Activated T-helper 17 cell treated with anti-CD3 and anti-CD28 coated beads, Interleukin-2, amount 50 U/mL, for 72 hours (primary cell): ENCODE data around the gene TP53RK. TPM values are rescaled to one million over a fixed set of nuclear protein-coding genes. Genes with fewer than 3 reads are reported as not detected.
A peak's percentile ranks its signal among the peaks of the same experiment; 100 is the strongest.

ENCODE experiments used
- ATAC-seq: fragments of 150-1000 bp; cut with Tn5 transposase; replicated peaks from 2 replicates; pipeline ENCODE4 v1.10.0; 2021; ENCODE audit warnings: mild to moderate bottlenecking, moderate library complexity
- H3K27ac Mint-ChIP-seq: one replicate; pipeline ENCODE4 v1.8.0; 2022; ENCODE audit warnings: mixed read lengths
- H3K27me3 Mint-ChIP-seq: one replicate; pipeline ENCODE4 v1.8.0; 2022; ENCODE audit warnings: mixed read lengths
- H3K36me3 Mint-ChIP-seq: one replicate; pipeline ENCODE4 v1.8.0; 2022; ENCODE audit warnings: low read depth, mild to moderate bottlenecking, mixed read lengths
- H3K4me1 Mint-ChIP-seq: one replicate; pipeline ENCODE4 v1.8.0; 2022; ENCODE audit warnings: mixed read lengths
- H3K4me3 Mint-ChIP-seq: one replicate; pipeline ENCODE4 v1.8.0; 2022; ENCODE audit warnings: mild to moderate bottlenecking, mixed read lengths
- H3K9me3 Mint-ChIP-seq: one replicate; pipeline ENCODE4 v1.8.0; 2022; ENCODE audit warnings: mixed read lengths
- total RNA-seq, 2 donors: library from RNA; stranded (reverse); gene quantifications; one replicate each; pipeline ENCODE4 v1.2.3, GENCODE V29; 2022

Gene TP53RK
- total RNA-seq, 2 donors from 2014 or later: 11.9 to 16.7 TPM

DNA sequence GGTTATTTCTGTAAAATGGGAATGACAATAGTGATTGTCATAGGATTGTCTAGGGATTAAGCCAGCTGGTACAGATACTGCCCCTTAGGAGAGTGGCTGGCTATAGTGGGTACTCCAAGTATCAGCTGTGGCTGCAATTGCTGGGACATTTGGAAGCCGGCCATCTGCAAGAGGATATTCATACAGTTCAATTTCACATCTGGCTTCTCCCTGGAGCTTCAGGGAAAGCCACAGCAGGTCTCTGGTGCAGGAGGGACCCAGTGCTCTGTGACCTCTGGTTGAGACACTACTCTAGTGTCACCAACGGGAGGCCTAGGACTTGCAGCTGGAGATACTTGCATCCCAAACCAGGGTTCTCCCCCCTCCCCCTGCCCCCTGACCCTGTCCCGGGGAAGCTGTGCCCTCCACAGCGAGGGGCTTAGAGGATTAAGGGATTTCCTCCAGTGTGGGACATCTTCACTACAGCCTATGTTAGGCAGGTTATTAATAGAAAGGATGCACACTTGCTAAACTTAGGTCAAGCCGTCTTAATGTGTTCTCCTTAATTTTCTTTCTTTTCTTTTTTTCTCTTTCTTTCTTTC, 22.9 kb upstream of the TP53RK start:
- H3K4me3 Mint-ChIP-seq: no peak overlapping the region
- H3K9me3 Mint-ChIP-seq: no peaks in the 10 kb centered on the region
- ATAC-seq: no peak

DNA sequence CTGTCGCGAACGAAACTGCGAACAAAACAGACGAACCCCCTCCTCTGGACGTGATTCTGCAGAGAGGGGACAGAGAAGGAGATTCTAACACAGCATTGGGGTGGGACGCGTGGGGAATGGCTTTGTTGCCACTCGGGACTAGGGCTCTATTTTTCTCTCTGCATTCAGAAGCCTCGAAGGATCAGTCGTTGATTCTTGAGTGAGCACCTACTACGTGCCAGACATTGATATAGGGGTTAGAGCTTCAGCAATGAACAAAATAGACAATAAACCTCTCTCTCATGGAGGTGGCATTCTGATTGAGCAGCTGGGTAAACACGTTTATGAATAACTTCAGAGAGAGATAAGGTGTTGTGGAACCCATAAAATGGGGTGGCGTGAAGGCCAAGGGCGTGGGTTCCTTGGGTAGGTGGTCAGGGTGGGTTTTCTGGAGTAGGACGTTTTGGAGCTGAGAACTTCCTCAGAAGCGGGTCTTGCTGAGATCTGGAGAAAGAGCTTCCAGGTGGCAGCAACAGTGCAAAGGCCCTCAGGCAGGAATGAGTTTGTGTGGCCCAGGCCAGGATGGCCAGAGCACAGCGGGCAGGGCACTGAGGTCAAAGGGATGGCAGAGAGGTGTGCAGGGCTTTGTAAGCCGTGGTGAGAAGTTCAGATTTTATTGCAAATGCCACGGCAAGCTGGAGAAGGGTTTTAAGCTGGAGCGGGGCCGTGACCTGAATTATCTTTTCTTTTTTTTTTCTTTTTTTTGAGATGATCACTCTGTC, 21.1 kb upstream of the TP53RK start:
- no peak for ATAC-seq
- Mint-ChIP-seq H3K4me1 (peaks cover 12% of the 10 kb centered on the region), H3K9me3 (no peaks in the 10 kb centered on the region), H3K36me3 (no peaks in the 10 kb centered on the region), H3K4me3 (peak overlapping the region; percentile 45), H3K27ac (no peak overlapping the region), H3K27me3 (peaks cover 60% of the 10 kb centered on the region)

More for the DNA sequence above, 22.9 kb upstream of the TP53RK start:
- H3K27ac Mint-ChIP-seq: no peak overlapping the region
- H3K27me3 Mint-ChIP-seq: peaks cover 58% of the 10 kb centered on the region
- no peaks in the 10 kb centered on the region for H3K36me3 Mint-ChIP-seq
- H3K4me1 Mint-ChIP-seq: peaks cover 12% of the 10 kb centered on the region

DNA sequence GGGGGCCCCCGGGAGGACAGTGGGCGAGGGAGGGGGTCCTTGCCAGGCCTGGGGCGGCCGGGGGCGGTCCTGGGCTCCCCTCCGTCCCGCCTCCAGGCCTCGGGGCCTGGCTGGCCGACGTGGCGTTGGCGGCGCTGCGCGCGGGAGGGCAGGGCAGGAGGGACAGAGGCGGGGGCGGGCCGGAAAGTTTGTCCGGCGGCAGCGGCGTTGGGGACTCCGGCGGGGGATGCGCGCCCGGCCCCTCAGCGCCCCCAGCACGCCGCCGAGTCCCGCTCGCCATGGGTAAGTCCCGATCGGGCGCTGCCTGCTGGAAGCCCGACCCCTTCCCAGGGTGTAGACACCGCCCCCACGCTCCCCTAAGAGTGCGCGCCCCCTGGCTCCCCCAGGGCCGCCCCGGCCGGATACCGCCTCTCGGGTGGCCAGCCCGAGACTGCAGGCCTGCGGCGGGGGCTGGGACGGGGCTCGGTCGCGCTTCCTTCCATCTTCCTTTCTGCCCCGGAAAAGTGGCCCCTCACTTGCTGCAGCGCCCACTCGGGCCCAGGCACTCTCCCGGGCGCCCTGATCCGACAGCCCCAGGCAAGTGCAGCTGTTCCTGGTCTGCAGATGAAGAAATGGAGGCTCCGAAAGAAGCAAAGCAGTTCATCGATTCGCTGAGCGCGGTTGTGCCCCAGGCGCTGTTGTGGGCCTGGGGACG, 20.4 kb upstream of the TP53RK start, which contains the start of gene SLC2A10:
TSS of gene SLC2A10 (plus strand) at position 191 of the 694 bp plus-strand sequence. CDS start at position 279, 88 bp downstream.
- no peak for ATAC-seq
- Mint-ChIP-seq H3K27me3 (peaks cover 55% of the 10 kb centered on the region), H3K4me1 (peaks cover 12% of the 10 kb centered on the region)

DNA sequence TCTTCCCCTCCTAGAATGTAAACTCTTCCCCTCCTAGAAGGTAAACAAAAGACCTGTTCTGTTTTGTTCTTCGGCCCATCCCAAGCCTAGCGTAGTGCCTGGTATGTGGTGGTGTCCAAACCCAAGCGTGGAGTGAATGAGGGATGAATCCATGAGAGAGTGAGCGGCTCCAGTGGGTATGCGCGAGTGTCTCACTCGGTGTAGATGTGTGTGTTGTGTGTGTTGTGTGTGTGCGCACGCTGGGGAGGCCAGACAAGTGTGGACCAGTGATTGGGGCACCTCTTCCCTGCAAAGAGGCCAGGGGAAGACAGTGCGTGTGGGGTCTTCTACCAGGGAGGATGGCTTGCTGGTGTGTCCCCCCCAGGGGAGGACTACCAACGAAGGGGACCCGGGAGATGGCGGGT, 19.8 kb upstream of the TP53RK start:
- Mint-ChIP-seq H3K4me1 (peaks cover 12% of the 10 kb centered on the region), H3K36me3 (no peaks in the 10 kb centered on the region), H3K9me3 (no peaks in the 10 kb centered on the region), H3K4me3 (no peak overlapping the region), H3K27me3 (peaks cover 53% of the 10 kb centered on the region), H3K27ac (no peak overlapping the region)
- no peak for ATAC-seq

More for the DNA sequence above, 20.4 kb upstream of the TP53RK start, which contains the start of gene SLC2A10:
- H3K36me3 Mint-ChIP-seq: no peaks in the 10 kb centered on the region
- peak within 1 kb of the TSS; percentile 45 for H3K4me3 Mint-ChIP-seq
- H3K27ac Mint-ChIP-seq: no peak within 1 kb of the TSS
- no peaks in the 10 kb centered on the region for H3K9me3 Mint-ChIP-seq

DNA sequence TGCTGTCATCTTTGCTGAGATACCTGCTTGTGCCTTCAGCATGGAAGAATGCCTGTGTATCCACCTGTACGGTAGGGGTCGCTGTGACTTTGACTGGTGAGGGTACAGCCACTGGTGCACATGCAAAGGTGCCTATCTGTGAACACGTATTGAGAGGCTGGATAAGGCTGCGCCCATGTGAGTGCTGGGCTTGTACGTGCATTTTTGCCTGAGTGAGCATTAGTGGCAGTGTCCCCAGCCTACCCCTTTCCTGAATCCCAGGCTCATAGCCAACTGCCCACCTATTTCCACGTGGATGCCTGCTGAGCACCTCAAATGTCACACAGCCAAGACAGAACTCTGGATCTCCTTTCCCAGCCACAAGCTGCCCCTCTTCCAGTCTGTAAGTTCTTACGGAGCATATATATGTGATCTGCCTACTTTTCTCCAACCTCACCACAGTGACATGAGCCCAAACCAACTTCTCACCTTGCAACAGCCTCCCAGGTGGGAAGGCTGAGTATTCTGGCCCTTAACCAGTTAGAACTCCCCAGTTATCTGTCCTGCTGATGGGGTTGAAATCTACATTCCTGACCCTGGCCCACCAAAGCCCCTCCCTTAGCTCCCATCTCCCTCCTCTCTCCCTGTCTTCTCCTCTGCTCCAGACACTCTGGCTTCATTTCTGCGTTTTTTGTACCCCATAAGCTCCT, 19.1 kb upstream of the TP53RK start:
- H3K27me3 Mint-ChIP-seq: peaks cover 54% of the 10 kb centered on the region
- no peak for ATAC-seq
- H3K27ac Mint-ChIP-seq: no peak overlapping the region
- H3K9me3 Mint-ChIP-seq: no peaks in the 10 kb centered on the region
- no peaks in the 10 kb centered on the region for H3K36me3 Mint-ChIP-seq
- H3K4me3 Mint-ChIP-seq: no peak overlapping the region
- H3K4me1 Mint-ChIP-seq: peaks cover 12% of the 10 kb centered on the region

DNA sequence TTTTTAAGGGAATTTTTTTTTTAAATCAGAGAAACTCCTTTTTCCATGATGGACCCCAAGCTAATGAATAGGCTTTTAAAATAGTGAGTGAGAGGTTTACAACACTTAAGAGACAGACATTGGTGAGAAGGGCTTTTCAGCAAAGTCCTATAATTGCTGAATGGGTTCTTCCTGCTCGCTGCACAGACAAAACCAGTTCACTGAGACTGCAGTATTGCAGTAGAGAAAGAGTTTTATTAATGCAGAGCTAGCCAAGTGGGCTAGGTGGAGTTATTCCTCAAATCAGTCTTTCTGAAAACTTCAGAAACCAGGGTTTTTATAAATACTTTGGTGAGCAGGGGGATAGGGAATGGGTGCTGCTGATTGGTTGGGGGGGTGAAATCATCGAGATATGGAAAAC, 17.0 kb upstream of the TP53RK start:
- Mint-ChIP-seq H3K4me3 (no peak overlapping the region), H3K27me3 (peaks cover 45% of the 10 kb centered on the region), H3K36me3 (no peaks in the 10 kb centered on the region), H3K4me1 (peaks cover 12% of the 10 kb centered on the region), H3K9me3 (no peaks in the 10 kb centered on the region), H3K27ac (no peak overlapping the region)
- no peak for ATAC-seq

DNA sequence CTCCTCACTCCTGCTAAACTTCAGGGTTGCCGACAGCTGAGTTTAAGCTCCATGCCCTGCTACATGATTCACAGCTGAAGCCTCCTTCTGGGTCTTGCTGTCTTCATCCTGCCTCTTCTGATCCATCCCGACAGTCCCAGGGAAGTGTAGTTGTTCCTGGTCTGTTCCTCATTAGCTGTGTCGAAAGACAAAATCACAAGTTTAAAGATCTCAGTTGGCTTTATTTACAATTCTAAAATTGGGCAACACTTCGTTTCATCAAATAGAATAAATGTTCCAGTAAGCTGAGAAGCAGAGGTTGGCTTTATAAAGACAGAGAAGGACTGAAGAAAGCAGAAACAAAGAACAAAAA, 16.1 kb upstream of the TP53RK start:
- Mint-ChIP-seq H3K27me3 (peaks cover 41% of the 10 kb centered on the region), H3K36me3 (no peaks in the 10 kb centered on the region), H3K4me1 (peaks cover 11% of the 10 kb centered on the region), H3K4me3 (no peak overlapping the region), H3K27ac (no peak overlapping the region), H3K9me3 (no peaks in the 10 kb centered on the region)
- ATAC-seq: no peak

DNA sequence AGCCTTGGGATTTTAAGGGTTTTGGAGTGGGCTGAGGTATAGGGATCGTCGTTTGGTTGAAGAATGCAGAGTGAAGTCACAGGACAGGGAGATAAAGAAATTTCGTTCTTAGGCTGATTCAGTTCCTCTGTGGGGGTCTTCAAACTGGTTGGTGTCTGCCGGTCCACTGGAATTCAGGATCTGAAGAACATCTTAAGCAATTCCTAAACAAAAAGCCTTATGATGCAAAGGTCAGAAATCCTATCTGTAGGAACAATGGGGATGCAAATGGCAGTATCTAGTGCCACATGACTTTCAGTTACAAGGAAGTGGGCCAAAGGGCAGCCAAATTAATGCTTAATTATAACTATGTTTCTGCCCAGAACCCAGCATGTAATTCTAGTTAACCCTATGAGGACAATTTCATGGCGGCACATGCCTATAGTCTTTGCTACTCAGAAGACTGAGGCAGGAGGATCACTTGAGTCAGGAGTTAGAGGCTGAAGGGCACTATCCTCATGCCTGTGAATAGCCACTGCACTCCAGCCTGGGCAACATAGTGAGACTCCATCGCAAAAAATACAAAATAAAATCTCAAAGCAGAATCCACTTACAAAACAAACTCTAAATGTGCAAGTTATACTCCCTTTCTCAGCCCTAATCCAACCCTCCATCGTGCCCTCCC, 15.6 kb upstream of the TP53RK start:
- Mint-ChIP-seq H3K4me1 (peaks cover 6% of the 10 kb centered on the region), H3K36me3 (no peaks in the 10 kb centered on the region), H3K9me3 (no peaks in the 10 kb centered on the region), H3K4me3 (no peak overlapping the region), H3K27ac (no peak overlapping the region), H3K27me3 (peaks cover 40% of the 10 kb centered on the region)
- ATAC-seq: no peak

DNA sequence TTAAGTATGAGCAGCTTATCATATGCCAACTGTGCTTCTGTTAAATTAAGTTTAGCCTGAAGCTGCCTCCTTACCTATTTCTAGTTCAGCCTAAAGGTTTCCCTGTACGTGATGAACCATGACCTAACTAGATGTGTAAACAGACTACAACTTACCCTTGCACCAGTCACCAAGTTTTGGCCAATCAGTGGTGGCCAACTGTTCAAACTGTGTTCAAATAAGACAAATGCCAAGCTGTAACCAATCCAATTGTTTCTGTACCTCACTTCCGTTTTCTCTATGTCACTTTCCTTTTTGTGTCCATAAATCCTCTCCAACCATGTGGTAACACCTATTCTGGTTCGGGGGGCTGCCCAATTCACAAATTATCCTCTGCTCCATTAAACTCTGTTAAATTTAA, 14.2 kb upstream of the TP53RK start:
- H3K36me3 Mint-ChIP-seq: no peaks in the 10 kb centered on the region
- H3K27me3 Mint-ChIP-seq: peaks cover 38% of the 10 kb centered on the region
- no peak for ATAC-seq

DNA sequence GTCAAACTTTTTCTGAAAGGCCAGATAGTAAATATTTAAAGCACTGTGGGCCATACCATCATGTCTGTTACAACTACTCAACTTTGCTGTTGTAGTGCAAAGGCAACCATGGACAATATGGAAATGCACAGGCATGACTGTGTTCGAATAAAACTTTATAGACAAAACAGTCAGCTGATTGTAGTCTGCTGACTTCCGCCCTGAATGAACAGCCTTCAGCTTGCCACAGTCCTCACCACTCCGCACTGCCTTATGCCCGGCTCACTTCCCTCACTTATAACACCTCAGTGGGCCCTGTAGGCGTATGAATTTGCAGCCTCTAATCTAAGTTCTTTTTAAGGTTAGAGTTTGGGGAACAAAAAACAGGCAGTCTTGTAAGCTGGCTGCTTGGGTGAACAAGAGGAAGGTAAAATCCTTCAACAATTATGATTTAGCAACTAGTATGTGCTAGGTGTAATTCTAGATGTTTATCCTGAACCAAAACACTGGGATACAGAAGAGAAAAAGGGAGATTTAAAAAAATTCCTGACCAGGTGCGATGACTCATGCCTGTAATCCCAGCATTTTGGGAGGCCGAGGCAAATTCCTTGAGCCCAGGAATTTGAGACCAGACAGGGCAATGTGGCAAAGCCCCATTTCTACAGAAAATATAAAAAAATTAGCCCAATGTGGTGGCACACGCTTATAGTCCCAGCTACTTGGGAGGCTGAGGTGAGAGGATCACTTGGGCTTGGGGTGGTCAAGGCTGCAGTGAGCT, 13.4 kb upstream of the TP53RK start:
- Mint-ChIP-seq H3K9me3 (no peaks in the 10 kb centered on the region), H3K27me3 (peaks cover 30% of the 10 kb centered on the region), H3K4me3 (no peak overlapping the region), H3K36me3 (no peaks in the 10 kb centered on the region), H3K27ac (no peak overlapping the region), H3K4me1 (no peaks in the 10 kb centered on the region)
- ATAC-seq: no peak

More for the DNA sequence above, 14.2 kb upstream of the TP53RK start:
- Mint-ChIP-seq H3K27ac (no peak overlapping the region), H3K4me1 (no peaks in the 10 kb centered on the region), H3K9me3 (no peaks in the 10 kb centered on the region), H3K4me3 (no peak overlapping the region)

DNA sequence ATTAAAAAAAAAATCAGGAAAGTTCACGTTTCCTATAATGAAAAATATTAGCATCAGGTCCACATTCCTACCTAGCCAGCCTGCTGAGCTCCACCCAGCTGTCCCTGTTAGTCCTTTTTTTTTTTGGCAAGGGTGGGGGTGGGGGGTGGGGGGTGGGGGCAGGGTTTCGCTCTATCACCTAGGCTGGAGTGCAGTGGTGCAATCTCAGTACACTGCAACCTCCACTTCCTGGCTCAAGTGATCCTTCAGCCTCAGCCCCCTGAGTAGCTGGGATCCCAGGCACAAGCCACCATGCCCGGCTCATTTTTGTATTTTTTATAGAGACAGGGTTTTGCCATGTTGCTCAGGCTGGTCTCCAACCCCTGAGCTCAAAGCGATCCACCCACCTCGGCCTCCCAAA, 12.7 kb upstream of the TP53RK start:
- peaks cover 30% of the 10 kb centered on the region for H3K27me3 Mint-ChIP-seq
- H3K36me3 Mint-ChIP-seq: no peaks in the 10 kb centered on the region
- no peaks in the 10 kb centered on the region for H3K9me3 Mint-ChIP-seq
- H3K27ac Mint-ChIP-seq: no peak overlapping the region
- no peak for ATAC-seq
- no peaks in the 10 kb centered on the region for H3K4me1 Mint-ChIP-seq
- H3K4me3 Mint-ChIP-seq: no peak overlapping the region

DNA sequence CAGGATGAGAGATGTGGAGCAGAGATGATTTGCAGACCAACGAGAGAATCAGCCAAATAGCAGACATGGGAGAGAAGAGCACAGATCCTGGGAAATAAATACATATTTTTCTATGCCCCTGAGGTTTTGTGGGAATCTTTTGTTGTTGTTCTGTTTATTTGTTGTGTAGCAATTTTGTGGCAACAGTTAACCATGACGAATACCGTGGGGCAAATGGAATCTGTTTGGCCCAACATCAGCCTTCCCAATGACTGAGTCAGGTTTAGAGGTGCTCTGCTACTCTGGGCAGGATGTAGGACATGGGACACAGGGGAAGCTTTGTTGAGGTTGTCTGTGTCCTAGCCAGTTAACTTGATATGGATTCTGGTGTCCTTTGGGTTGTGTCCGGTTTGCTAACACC, 12.3 kb upstream of the TP53RK start:
- H3K4me3 Mint-ChIP-seq: no peak overlapping the region
- no peak for ATAC-seq
- peaks cover 30% of the 10 kb centered on the region for H3K27me3 Mint-ChIP-seq
- H3K9me3 Mint-ChIP-seq: no peaks in the 10 kb centered on the region
- no peaks in the 10 kb centered on the region for H3K4me1 Mint-ChIP-seq
- no peaks in the 10 kb centered on the region for H3K36me3 Mint-ChIP-seq
- H3K27ac Mint-ChIP-seq: no peak overlapping the region

DNA sequence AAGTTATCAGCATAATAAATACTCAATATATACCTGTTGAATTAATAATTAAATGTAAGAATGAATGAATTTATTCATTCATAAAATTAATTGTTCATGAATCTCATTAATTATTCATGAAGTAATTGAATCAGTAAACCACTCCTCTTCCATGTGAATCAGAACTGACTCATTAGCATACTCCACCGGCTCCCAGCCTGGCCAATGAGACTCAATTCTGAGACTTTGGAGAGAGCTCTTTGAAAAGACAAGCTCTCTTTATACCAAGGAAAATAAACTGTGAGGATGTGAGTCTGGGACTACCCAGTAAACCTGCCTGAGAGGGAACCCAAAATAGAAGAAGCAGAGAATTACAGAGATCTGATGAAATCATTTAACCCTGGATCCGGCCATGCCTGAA, 11.8 kb upstream of the TP53RK start:
- ATAC-seq: no peak
- Mint-ChIP-seq H3K27me3 (peaks cover 30% of the 10 kb centered on the region), H3K4me3 (no peak overlapping the region), H3K9me3 (no peaks in the 10 kb centered on the region), H3K27ac (no peak overlapping the region), H3K36me3 (no peaks in the 10 kb centered on the region), H3K4me1 (no peaks in the 10 kb centered on the region)
